GM19035 (cell line): Measurements from ENCODE around the gene FHIP2A.
"Not testable (repeated sequence)": the region's sequence is repeated elsewhere in the genome, so short reads cannot be mapped to it uniquely, and the experiment has no call there.

Experiments
- ATAC-seq: cut with Tn5 transposase; IDR thresholded peaks from one replicate; pipeline ENCODE4 v1.9.1; 2021; ENCODE audit not compliant: unreplicated experiment

FHIP2A gene

DNA sequence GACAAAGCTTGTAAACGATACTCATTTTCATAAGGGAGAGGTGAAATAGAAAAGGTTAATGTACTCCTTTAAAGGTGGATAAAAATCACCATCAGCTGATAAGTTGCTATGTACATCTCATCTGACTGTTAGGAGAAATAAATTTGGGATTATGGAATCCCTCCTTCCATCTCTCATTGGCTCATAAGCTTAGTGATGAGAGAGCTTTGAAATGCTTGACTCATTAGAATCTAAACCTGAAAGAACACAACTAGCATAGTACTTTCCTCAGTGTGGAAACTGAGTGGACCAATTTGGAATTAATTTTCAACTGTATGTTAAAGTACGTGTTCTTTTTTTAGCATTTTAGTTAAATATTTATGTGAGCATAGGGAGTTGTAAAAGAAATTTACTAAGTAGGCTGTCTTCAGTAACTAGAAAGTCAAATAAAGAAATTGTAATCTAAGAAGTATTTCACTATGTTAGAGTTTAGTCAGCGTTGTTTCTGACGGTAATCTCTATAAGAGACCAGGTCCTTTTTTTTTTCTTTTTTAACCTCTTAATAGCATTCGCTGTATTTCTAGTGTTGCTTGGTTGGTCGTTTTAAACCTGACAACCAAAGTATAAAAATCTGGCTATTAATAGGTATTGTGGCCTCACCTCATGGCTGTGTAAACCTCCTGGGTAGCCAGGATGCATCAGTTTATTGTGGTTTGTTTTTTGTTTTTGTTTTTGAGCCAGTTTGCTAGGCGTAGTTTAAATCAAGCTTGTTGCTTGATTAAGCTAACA, 34.4 kb downstream of the FHIP2A start:
- no peak for ATAC-seq

DNA sequence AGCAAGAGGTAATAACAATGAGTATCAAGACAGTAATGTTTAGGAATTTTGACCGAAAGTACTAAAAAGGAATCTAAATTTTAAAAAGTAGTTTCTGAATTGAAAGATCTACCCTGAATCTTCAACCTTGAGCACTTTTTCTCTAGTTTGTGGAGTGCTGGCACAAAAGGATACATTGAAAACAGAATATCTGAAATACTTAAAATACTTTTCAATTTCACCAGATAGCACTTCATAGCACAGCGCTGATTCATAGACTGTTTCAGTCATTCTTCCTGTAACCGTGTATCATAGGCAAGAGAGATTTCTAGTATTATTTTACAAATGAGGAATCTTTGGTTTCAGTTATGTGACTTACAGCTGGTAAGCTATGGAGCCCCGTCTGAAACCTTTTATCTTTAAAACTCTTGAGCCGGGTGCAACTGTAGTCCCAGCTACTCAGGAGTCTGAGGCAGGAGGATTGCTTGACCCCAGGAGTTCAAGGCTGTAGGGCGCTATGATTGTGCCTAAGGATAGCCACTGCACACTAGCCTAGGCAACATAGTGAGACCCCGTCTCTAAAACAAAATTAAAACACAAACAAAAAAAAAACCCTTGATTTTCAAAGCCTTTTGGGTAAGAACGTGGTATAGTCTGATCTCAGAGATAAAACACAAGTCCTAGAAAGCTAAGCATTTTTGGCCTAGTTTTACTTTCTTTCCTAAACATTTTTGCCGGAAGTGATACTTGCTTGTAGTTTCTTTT, 35.1 kb downstream of the FHIP2A start:
- ATAC-seq, result no peak

DNA sequence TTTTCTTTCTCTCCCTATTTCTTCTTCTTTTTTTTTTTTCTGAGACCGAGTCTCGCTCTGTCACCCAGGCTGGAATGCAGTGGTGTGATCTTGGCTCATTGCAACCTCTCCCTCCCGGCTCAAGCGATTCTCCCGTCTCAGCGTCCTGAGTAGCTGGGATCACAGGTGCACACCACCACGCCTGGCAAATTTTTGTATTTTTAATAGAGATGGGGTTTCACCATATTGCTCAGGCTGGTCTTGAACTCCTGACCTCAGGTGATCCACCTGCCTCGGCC, 35.6 kb downstream of the FHIP2A start:
- not testable (repeated sequence) for ATAC-seq

DNA sequence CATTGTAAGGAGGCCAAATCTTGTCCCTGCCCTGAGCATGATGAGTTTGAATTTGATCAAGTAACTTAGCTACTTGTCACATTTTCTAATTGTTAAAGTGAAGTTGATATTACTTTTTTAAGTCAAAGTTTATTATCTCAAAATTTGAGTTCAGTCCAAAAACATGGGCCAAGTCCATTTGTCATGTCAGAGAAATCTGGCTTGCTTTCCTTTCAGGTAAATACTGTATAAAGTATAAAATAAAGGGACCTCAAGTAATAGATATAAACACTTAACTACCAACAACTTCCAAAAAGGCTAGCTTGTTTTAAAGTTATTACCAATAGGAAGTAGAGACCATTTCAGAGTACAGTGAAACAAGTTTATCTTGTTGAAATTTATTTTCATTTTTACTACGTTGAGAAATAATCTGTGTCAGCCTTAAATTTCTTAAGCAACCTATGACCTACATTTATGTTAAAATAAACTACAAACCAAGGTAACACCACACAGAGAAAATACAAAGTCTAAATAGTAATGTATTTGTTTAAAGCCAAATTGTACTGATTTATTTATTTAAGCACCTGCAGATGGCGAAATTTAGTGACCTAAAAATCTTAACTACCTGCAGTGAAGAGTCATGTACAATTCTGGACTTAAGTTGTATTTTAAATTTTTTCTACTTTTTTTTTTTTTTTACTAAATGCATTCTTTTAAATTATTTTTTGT, 36.5 kb downstream of the FHIP2A start:
- no peak for ATAC-seq

DNA sequence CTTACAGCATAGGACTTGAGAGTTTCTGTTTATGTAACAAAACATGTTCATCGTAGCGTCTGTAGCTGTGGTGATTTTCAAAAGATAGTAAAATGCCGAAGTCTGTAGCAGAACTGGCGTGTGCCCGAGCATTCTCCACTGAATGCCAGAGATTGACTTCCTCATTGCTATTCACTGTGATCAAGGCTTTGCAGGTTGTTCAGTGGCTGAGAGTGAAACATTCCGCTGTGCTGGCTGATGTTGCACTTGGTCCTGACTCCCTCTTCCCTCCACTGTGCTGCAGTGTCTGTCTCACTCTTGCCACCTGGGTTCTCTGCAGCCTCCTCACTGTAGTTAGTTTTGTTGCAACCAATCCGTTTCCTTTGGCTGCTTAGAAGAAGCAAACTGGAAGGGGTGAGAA, 37.6 kb downstream of the FHIP2A start:
- ATAC-seq, result no peak

DNA sequence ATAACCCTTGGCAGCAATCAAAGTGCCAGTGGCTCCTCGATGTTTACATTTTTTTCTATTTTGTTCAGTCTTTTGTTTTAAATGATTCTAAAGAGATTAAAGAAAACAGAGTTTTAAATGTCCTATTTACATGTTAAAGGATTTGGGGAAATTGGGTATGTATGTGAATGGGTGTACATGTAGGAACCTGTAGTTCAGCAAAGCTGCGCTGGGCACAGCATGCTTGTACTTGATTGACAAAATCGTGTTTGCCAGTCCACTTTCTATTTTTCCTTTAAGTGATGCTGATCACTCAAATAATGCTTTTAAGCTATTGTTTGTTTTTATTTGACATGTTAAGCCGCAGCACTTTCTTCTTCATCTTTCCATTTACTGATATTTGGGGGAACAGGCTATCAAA, 40.9 kb downstream of the FHIP2A start:
- ATAC-seq, result no peak

DNA sequence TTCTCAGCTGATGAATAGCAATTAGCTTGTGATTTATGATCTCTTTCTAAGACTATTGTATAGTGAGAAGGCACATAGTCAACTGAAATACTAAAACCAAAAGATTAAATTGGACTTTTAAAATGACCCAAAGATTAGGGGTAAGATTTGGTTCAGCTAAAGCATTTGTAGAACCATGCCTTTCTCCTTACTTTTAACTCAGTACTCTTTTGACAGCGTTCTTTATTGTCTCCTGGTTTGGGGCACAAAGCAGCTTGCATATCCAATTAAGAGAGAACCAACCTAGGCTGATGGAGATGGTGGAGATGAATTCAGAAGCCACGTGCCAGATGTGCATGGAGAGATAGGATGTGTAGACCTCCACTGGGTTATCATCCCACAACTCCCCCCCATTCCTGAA, 45.8 kb downstream of the FHIP2A start:
- ATAC-seq, result no peak

DNA sequence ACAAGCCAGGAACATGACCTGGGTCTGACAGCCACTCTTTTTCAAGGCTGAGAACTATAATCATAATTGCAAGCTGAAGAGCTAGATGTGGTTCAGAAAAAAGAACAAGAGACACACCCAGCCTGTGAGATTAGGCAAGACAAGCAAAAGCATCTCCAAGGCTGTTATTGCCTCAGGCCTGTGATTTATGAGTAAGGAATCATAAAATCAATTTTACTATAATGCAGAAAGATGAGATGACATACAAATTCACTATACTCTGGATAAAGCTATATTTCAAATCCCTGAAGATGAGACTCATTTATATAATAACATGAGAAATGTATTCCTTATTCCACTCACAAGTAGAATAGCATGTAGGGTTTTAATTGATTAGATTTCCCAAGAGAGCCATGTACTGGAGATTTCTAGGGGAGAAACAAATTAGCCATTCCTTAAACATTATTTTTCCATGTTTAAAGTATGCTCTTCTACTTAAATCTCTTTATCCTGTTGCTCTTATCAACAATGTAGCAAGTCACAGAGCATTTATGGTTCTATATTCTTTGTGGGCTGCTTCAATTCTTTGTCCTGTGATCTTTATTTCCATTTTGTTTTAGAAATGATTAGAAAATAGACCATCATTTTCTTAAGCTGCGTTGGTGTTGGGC, 47.4 kb downstream of the FHIP2A start:
- ATAC-seq, result no peak

DNA sequence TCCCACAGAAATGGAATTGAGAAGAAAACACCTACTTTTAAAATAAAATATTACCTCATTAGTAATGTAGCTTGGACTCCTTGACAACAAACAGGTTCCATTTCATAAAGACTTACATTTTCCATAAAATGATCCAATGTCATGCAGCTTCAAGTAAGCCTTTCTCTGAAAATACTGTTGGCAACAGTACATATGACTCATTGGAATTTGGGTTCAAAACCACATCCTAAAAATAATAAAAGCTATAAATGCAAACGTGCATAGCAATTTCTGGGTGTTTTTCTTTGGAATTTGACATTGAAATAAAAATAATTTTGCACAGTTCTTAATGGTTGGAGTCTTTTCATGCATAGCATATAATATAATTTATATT, 47.9 kb downstream of the FHIP2A start:
- ATAC-seq, result no peak

DNA sequence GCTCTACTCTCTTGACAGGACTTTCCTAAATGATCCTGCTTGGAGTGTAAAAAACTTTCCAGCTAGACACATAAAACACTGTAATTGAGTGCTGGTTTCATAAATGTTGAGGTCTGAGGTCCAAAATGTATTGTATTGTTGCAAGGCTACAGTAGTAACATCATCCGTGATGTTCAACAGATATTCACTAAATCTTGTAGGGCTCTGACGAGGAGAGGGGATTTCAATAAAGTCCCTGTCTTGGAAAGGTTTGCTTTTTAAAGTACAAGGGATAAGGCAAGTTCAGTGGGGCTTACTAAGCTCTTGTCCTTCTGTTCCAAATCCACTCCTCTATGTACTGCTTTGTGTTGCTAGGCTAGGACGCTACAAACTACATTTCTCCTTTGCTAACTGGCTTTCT, 48.9 kb downstream of the FHIP2A start:
- no peak for ATAC-seq

DNA sequence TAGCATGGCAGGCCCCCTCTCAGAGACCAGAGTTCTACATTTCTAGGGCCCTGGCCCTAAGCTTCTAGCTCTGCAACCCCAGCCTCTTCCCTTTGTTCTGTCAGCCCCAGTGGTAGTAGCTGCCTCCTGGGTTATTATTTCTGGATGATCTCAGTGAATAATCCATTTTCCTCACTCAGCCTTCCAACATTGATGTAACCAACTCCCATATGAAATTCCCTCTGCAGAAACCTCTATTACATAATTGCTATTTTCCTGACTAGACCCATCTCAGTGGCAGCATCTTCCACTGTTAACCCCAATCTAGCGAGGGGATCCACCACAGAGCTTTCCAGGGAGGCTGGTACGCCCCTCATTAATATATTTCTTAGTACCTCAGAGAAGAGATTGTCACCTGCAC, 49.8 kb downstream of the FHIP2A start:
- ATAC-seq, result no peak
